NT2/D1 (cell line): ENCODE measurements around the gene LSP1.
A peak's percentile ranks its signal among the peaks of the same experiment; 100 is the strongest.

ENCODE experiments used
- DNase-seq: peaks from one replicate; pipeline ENCODE4 v3.0.0-alpha.2; 2011; ENCODE audit warnings: low read depth, low spot score
- H3K27me3 ChIP-seq: 2 replicates; pipeline ENCODE4 v1.6.0; 2011; ENCODE audit warnings: mild to moderate bottlenecking; ENCODE audit not compliant: insufficient read length, insufficient read depth
- H3K36me3 ChIP-seq: 2 replicates; pipeline ENCODE4 v1.6.1; 2011; ENCODE audit warnings: mild to moderate bottlenecking, low read length, mixed read lengths; ENCODE audit not compliant: insufficient read depth, insufficient read length
- H3K4me1 ChIP-seq: 2 replicates; pipeline ENCODE4 v1.5.1; 2011; ENCODE audit not compliant: insufficient read depth, insufficient read length
- H3K4me3 ChIP-seq: 2 replicates; pipeline ENCODE4 v1.5.1; 2011; ENCODE audit warnings: low read depth; ENCODE audit not compliant: insufficient read length
- H3K9ac ChIP-seq: 2 replicates; pipeline ENCODE4 v1.6.0; 2011; ENCODE audit warnings: low read depth; ENCODE audit not compliant: insufficient read length
- H3K9me3 ChIP-seq: 2 replicates; pipeline ENCODE4 v1.5.1; 2011; ENCODE audit warnings: mild to moderate bottlenecking, low read length; ENCODE audit not compliant: insufficient read depth
- SUZ12 ChIP-seq: IDR thresholded peaks from 2 replicates; pipeline ENCODE4 v1.6.1; 2011; ENCODE audit not compliant: insufficient read length, insufficient read depth; ENCODE audit errors: extremely low read depth
- YY1 ChIP-seq: IDR thresholded peaks from 2 replicates; pipeline ENCODE4 v1.6.1; 2011; ENCODE audit not compliant: insufficient read length, insufficient read depth
- ZNF274 ChIP-seq: IDR thresholded peaks from 2 replicates; pipeline ENCODE4 v1.6.1; 2011; ENCODE audit warnings: mild to moderate bottlenecking, low read depth, low read length

LSP1 gene

GRCh38 chr11:1825785-1826451, 27.0 kb upstream of the LSP1 start:
- Histone ChIP-seq H3K27me3 (no peaks in the 10 kb centered on the region), H3K4me1 (peaks cover 11% of the 10 kb centered on the region), H3K9me3 (no peaks in the 10 kb centered on the region; the same call in 1 of the 2 replicates), H3K36me3 (no peaks in the 10 kb centered on the region), H3K9ac (peak overlapping the region; percentile 25), H3K4me3 (no peak overlapping the region)
- TF ChIP-seq ZNF274 (no peak), YY1 (no peak), SUZ12 (no peak)
- DNase-seq, result no peak

DNA sequence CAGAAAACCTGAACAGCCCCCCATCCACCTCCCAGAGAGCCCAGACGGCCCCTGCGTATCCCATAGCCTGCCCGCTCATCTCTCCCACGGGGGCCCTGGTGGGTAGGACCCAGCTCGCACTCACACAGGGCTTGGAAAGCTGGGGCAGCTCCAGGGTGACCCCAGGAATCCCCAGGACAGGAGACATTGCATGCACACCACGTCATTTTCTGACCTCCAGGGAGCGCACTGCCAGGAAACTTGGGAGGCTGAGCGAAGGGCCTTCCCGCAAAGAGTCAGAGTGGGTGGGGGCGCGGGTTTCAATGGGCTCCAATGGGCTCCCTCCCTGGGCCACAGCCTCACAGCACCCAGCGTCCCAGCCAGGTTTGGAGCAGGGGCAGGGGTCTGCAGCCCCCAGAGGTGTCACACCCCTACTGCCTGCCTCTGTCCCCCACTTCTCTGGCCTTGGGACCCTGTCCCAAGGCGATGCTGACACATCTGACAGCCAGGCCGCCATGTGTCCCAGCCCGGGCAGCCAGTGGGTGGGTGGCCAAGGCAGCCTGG, 26.3 kb upstream of the LSP1 start:
- Histone ChIP-seq H3K4me1 (peaks cover 11% of the 10 kb centered on the region), H3K9me3 (no peaks in the 10 kb centered on the region; the same call in 1 of the 2 replicates), H3K9ac (no peak overlapping the region), H3K4me3 (no peak overlapping the region), H3K36me3 (no peaks in the 10 kb centered on the region), H3K27me3 (no peaks in the 10 kb centered on the region)
- DNase-seq, result no peak
- no peak for TF ChIP-seq YY1
- TF ChIP-seq SUZ12, result no peak
- TF ChIP-seq ZNF274, result no peak

- Histone ChIP-seq H3K9me3 (no peaks in the 10 kb centered on the region; the same call in 1 of the 2 replicates), H3K36me3 (no peaks in the 10 kb centered on the region), H3K27me3 (no peaks in the 10 kb centered on the region), H3K9ac (no peak overlapping the region), H3K4me1 (peaks cover 11% of the 10 kb centered on the region), H3K4me3 (no peak overlapping the region)
- no peak for DNase-seq
- no peak for TF ChIP-seq YY1
- TF ChIP-seq SUZ12, result no peak
- TF ChIP-seq ZNF274, result no peak
Observed at GRCh38 chr11:1827095-1827813, 25.6 kb upstream of the LSP1 start.

- Histone ChIP-seq H3K27me3 (peaks cover 3% of the 10 kb centered on the region), H3K9me3 (no peaks in the 10 kb centered on the region; the same call in 1 of the 2 replicates), H3K4me3 (no peak overlapping the region), H3K9ac (no peak overlapping the region), H3K4me1 (peaks cover 11% of the 10 kb centered on the region), H3K36me3 (no peaks in the 10 kb centered on the region)
- no peak for TF ChIP-seq YY1
- no peak for TF ChIP-seq ZNF274
- TF ChIP-seq SUZ12, result no peak
- no peak for DNase-seq
Observed at GRCh38 chr11:1827931-1828330, 25.0 kb upstream of the LSP1 start.

DNA sequence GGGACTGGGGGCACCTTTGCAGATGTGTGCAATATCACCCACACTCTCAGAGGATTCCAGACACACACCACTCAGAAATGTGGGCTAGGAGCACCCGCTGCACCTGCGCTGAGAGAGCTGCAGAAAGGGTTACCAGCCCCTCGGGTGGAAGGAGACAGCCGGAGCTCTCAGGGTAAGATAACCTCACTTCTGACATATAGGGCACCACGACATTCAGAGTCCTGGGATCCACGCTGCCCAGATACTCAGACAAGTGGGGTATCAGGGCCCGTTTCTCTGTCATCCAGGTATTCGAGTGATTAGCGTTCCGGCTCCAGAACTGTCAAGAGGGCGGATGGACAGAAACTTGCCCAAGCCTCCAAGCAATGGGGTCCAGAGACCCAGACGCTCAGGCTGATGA, 24.3 kb upstream of the LSP1 start:
- H3K4me1 ChIP-seq, result peaks cover 13% of the 10 kb centered on the region
- H3K9me3 ChIP-seq, result no peaks in the 10 kb centered on the region; the same call in 1 of the 2 replicates
- H3K27me3 ChIP-seq, result peaks cover 9% of the 10 kb centered on the region

DNA sequence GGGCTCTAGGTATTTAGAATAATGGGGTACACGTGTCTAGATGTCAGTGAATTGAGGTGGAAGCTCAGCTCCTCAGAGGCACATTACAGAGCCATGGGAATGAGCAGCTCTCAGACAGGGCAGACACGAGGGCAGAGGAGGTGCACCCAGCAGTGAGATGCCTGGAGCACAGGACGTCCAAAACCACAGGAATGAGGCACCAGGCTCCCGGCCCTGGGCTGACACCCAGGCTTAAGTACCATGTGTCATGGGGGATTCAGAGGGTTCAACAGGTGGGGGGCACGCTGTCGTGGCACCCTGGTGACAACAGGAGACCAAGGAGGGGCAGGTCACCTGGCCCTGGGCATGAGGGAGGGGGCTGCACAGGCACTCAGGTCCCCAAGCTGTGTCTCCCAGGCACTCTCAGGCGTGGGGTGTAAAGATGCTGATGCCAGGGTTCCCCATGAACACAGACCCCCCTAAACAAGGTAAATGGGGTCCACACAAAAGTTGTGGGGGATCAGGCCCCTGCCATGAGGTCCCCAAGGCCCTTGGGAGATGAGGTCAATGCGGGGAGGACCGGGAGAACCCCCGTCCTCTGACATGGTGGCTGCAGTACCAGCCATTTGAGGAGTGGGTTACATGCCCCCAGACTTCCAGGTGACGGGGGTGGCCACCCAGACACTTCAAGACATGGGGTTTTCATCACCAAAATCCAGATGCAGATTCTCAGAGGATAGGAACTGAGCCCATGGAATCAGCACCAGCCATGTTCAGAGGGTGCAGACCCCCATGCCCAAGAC, 23.7 kb upstream of the LSP1 start:
- Histone ChIP-seq H3K9ac (no peak overlapping the region), H3K9me3 (no peaks in the 10 kb centered on the region; the same call in 1 of the 2 replicates)
- no peak for DNase-seq

More for the DNA sequence above, 24.3 kb upstream of the LSP1 start:
- no peak for DNase-seq
- Histone ChIP-seq H3K9ac (no peak overlapping the region), H3K4me3 (no peak overlapping the region), H3K36me3 (no peaks in the 10 kb centered on the region)
- TF ChIP-seq SUZ12, result no peak
- no peak for TF ChIP-seq ZNF274
- no peak for TF ChIP-seq YY1

GRCh38 chr11:1830004-1830321, 22.9 kb upstream of the LSP1 start:
- no peak for TF ChIP-seq ZNF274
- Histone ChIP-seq H3K9ac (no peak overlapping the region), H3K4me1 (peaks cover 16% of the 10 kb centered on the region), H3K4me3 (no peak overlapping the region), H3K36me3 (no peaks in the 10 kb centered on the region), H3K9me3 (no peaks in the 10 kb centered on the region; the same call in 1 of the 2 replicates), H3K27me3 (peaks cover 9% of the 10 kb centered on the region)
- no peak for DNase-seq

More for the DNA sequence above, 23.7 kb upstream of the LSP1 start:
- Histone ChIP-seq H3K4me3 (no peak overlapping the region), H3K4me1 (peaks cover 13% of the 10 kb centered on the region), H3K36me3 (no peaks in the 10 kb centered on the region), H3K27me3 (peaks cover 9% of the 10 kb centered on the region)
- no peak for TF ChIP-seq ZNF274
- no peak for TF ChIP-seq SUZ12
- TF ChIP-seq YY1, result no peak
